Pancreas (tissue), 10 donors: ENCODE data around the gene ALOXE3. TPM values are rescaled to one million over a fixed set of nuclear protein-coding genes. Genes with fewer than 3 reads are reported as not detected.

Source experiments
- ATAC-seq, 4 donors: fragments of 200-7000 bp; cut with Tn5 transposase; one replicate each; pipeline versions ENCODE4 v1.8.0 to v1.9.1; 2020; ENCODE audit warnings: mild to moderate bottlenecking in 4 of 4, moderate library complexity in 4 of 4
- DNase-seq, 6 donors: peaks; one replicate each; pipeline ENCODE4 v3.0.0-alpha.2; 2020
- FAIRE-seq: peaks from 2 replicates; lab custom pipeline; 2012; peaks lifted over from hg19 to GRCh38; lab: Jason Lieb, UNC
- H3K27ac ChIP-seq, 4 donors: fragments of 200-600 bp; sonication (generic); 1 replicate in 3 of 4; 2 replicates in 1 of 4; pipeline versions ENCODE4 v1.5.0 to v1.8.0; 2020
- H3K27me3 ChIP-seq, 4 donors: fragments of 200-600 bp; one replicate each; pipeline ENCODE4 v1.8.0; 2021
- H3K36me3 ChIP-seq, 3 donors: fragments of 200-600 bp; sonication (generic) in 1 of 3; one replicate each; pipeline versions ENCODE4 v1.5.0 to v1.8.0; 2020 to 2021
- H3K4me1 ChIP-seq, 3 donors: fragments of 200-600 bp; one replicate each; pipeline ENCODE4 v1.8.0; 2021
- H3K4me3 ChIP-seq, 4 donors: fragments of 200-600 bp; sonication (generic) in 2 of 4; one replicate each; pipeline versions ENCODE4 v1.5.0 to v1.8.0; 2020 to 2021
- H3K9me3 ChIP-seq, 4 donors: fragments of 200-600 bp; one replicate each; pipeline ENCODE4 v1.8.0; 2021
- CTCF ChIP-seq, 4 donors: fragments of 200-600 bp; sonication (generic) in 3 of 4; IDR thresholded peaks; one replicate each; pipeline versions ENCODE4 v1.5.0 to v1.8.0; 2021; ENCODE audit warnings: antibody characterized with exemption in 4 of 4
- WGBS, 2 donors: extraction: QIAGEN DNeasy Blood & Tissue Kit; methylation state at CpG; one replicate each; pipeline ENCODE4 v1.1.7; 2013; 5-methylcytosine and 5-hydroxymethylcytosine counted together
- intact Hi-C, 3 donors: fragments of 100-400 bp; cut with DNase I; formaldehyde crosslinking; loops; one replicate each; pipeline versions ENCODE4 v1.11.1 to v1.14.2; 2022
- polyA plus RNA-seq, 2 donors: library from polyadenylated mRNA; stranded (reverse); fragments of 200-250 nt; gene quantifications; one replicate each; pipeline ENCODE4 v1.2.3, GENCODE V29; 2013
- total RNA-seq, 6 donors: library from RNA; stranded (reverse); fragmentation: NEBNext Ultra II Directional in 4 of 6; extraction: Animal tissue kit (Norgen Biotek cat#: 25700) in 4 of 6; gene quantifications; one replicate each; pipeline versions ENCODE4 v1.2.1 to v1.2.4, GENCODE V29; 2021 to 2023
- donor health status: healthy with polysubstance abuse.
- donor health status: DM: no; HTN: no; CAD: no; lungs with moderate emphysema.
- donor health status: DM: no; HTN: no; CAD: no.
- donor health status: control.
- donor health status: control.
- donor health status: Bipolar disorder and iron deficiency.
- donor health status: DM: yes; HTN: yes; CAD: no.
- donor health status: DM: no; HTN: no; CAD: no.
- donor health status: DM: no; HTN: no; CAD: no.
- donor health status: DM: yes; HTN: yes; CAD: no.

ALOXE3 gene
- total and polyA plus RNA-seq, 8 donors: 0.35 TPM; not detected in 7

GRCh38 chr17:8161289-8162232, 43.2 kb upstream of the ALOXE3 start:
- Histone ChIP-seq H3K9me3 (no peaks in the 10 kb centered on the region), H3K4me1 (peaks cover 17 to 25% (median 17%) of the 10 kb centered on the region in 3 donors), H3K4me3 (peak overlapping the region; percentile 68 to 100 (median 99)), H3K27me3 (no peaks in the 10 kb centered on the region), H3K27ac (peak overlapping the region; percentile 82 to 99 (median 96)), H3K36me3 (no peaks in the 10 kb centered on the region)
- WGBS, 2 donors: 31 to 38% methylated on average over 19 of the region's 19 CpGs
- peak in 3 of 6 donors; percentile 36 to 65 (median 54) for DNase-seq
- no peak for ATAC-seq
- FAIRE-seq: no peak
- intact Hi-C loops: loop anchor here in 1 of 3 donors (5.0 kb wide), 1 partner anchor 34 kb away; no protein-coding TSS in a partner anchor
- TF ChIP-seq CTCF (IDR thresholded peaks at IDR 0.05): no peak

- no peak for FAIRE-seq
- H3K27ac ChIP-seq: peak overlapping the region in 2 of 4 donors; percentile 98 to 99
- H3K9me3 ChIP-seq: no peaks in the 10 kb centered on the region
- peaks cover 17 to 25% (median 17%) of the 10 kb centered on the region in 3 donors for H3K4me1 ChIP-seq
- no peaks in the 10 kb centered on the region for H3K36me3 ChIP-seq
- H3K4me3 ChIP-seq: peak overlapping the region in 1 of 4 donors; percentile 99
- H3K27me3 ChIP-seq: no peaks in the 10 kb centered on the region
- intact Hi-C loops: loop anchor here in 1 of 3 donors (5.0 kb wide), 1 partner anchor 33 kb away; no protein-coding TSS in a partner anchor
- peak in 2 of 6 donors; percentile 27 to 46 for DNase-seq
- ATAC-seq: no peak
- WGBS, 2 donors: 45% methylated on average over 5 of the region's 5 CpGs
- TF ChIP-seq CTCF (IDR thresholded peaks at IDR 0.05): no peak
Measured at GRCh38 chr17:8160741-8161221, 42.5 kb upstream of the ALOXE3 start.

DNA sequence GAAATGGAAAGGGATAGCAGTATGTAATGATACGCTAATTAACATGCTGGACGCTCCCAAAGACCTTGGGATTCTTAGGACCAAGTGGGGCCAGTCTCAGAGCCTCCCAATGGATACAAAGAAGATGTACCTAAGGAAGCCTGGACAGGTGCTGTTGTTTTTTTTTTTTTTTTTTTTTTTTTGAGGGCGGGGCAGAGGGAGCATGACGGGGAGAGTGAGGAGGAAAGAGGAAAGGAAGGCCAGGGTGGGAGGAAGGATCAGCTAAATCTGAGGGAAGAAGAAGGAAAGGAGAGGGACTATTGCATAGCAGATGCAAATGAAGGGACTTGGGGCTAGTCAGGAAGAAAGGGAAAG, 41.9 kb upstream of the ALOXE3 start:
- WGBS, 2 donors: 57 to 61% methylated on average over 3 to 4 of the region's 4 CpGs
- Histone ChIP-seq H3K9me3 (no peaks in the 10 kb centered on the region), H3K4me3 (no peak overlapping the region), H3K27me3 (no peaks in the 10 kb centered on the region), H3K27ac (no peak overlapping the region), H3K4me1 (peaks cover 17 to 26% (median 17%) of the 10 kb centered on the region in 3 donors), H3K36me3 (no peaks in the 10 kb centered on the region)
- intact Hi-C loops: loop anchor here in 1 of 3 donors (5.0 kb wide), 1 partner anchor 33 kb away; no protein-coding TSS in a partner anchor
- ATAC-seq (no peak), FAIRE-seq (no peak), DNase-seq (no peak)
- no peak for TF ChIP-seq CTCF (IDR thresholded peaks at IDR 0.05)

DNA sequence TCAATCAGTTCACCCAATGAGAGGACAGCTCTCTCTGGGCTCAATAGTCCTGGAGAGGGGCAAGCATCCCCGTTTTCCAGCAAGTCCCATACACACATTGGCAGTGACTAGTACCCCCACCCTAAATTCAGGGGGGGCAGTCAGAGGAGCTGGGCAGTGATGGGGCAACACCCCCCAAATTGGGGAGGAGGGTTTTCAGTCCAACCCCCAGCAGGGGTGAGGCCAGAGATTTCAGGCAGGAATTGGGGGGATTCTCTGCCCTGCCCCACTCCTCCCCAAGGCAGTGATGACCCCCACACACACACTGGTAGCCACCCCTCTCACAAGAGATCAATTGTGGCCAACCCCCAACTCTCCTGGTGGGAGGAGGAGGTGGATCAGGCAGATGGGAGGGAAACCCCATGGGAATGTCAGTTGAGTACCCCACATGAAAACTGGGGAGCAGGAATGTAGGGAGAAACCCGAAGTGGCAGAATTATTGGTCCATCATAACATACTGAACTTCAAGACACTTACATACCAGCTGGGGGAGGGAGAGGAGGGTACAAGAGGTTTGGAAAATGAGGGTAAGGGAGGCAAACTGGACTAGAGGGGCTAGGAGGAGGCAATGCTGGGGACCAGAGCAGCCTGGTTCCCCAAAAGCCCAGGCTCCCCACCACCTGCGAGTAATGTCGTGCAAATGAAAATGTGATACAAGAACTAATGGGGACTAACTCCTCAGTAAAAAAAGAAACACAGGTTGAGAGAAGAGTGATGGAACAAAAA, 41.3 kb upstream of the ALOXE3 start:
- H3K27ac ChIP-seq: no peak overlapping the region
- FAIRE-seq: no peak

More for the DNA sequence above, 41.3 kb upstream of the ALOXE3 start:
- peak in 3 of 6 donors; percentile 25 to 42 (median 36) for DNase-seq
- no peaks in the 10 kb centered on the region for H3K36me3 ChIP-seq
- no peaks in the 10 kb centered on the region for H3K9me3 ChIP-seq
- peaks cover 17 to 32% (median 17%) of the 10 kb centered on the region in 3 donors for H3K4me1 ChIP-seq
- intact Hi-C loops: loop anchor here in 1 of 3 donors (5.0 kb wide), 1 partner anchor 32 kb away; no protein-coding TSS in a partner anchor
- no peak for TF ChIP-seq CTCF (IDR thresholded peaks at IDR 0.05)
- H3K27me3 ChIP-seq: no peaks in the 10 kb centered on the region
- H3K4me3 ChIP-seq: no peak overlapping the region
- no peak for ATAC-seq
- 65 to 66% methylated on average over 4 of the region's 4 CpGs for WGBS, 2 donors
